Glomerular visceral epithelial cell (primary cell): Measurements from ENCODE around the gene NEK10.
"Not testable (repeated sequence)": the region's sequence is repeated elsewhere in the genome, so short reads cannot be mapped to it uniquely, and the experiment has no call there.

Experiments
- DNase-seq: peaks from one replicate; pipeline ENCODE4 v3.0.0-alpha.2; 2016; ENCODE audit errors: extremely low spot score

Gene NEK10

DNA sequence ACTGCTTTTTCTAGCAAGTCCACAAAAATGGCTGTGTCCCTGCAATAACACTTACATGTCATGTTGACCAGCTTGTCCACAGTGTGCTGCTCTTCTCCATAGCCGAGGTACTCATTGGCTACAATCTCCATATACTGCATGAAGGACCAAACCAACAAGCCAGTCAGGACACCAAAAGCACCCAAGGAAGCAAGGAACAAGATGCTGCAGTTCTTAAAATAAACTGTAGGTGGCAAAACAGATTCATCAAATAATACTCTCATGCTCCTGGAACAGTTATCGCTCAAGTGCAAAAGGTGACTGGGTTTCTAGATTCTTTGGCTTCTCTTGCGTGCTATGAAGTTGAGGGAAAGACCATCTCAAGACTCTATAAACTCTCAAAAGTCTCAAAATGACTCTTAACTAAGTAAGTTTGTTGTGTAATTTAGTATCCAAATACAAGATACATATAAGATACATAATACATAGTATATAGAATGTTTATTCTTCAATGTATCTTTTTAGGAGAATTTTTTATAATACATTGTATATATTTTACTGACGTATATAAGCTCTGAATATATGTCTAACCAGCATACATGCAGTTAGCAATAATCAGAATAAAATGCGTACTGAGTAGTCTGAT is 57.0 kb downstream of the NEK10 start:
- DNase-seq = peak; percentile 56

DNA sequence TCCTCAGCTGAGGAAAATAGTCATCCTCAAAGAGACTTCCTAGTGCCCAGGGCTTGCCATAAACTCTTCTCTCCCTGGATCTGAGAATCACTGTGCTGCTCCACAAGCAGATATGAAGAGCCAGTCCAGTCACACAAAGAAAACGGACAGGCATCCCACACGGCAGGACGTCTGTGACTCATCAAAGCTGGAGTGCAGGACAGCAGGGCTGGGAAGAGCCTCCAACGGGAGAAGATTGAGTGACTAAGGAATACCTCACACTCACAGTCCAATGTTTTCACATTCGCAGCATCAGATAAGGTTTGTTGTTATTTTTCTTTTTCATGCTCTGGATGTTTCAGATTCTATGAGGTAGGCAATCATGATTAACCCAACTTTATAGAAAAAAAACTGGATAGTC is 57.8 kb downstream of the NEK10 start:
- DNase-seq = peak; percentile 77

DNA sequence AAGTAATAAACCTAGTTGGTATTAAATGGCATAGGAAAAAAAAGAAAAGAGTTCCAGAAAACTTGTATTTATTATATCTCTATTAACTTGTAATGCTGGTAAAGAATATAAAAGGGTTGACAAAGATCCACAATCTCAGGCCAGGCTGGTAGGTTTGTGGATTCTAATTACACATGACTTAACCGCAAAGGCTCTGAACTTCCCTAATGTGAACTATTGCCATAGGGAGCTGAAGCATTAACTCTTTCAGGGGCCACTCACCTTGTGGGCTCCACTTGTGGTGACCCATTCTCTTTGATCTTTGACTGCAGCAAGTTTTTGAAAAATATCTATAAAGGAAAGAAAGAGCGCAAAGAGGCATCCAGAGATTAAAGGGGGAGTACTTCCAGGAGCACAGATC is 58.5 kb downstream of the NEK10 start:
- no peak for DNase-seq

DNA sequence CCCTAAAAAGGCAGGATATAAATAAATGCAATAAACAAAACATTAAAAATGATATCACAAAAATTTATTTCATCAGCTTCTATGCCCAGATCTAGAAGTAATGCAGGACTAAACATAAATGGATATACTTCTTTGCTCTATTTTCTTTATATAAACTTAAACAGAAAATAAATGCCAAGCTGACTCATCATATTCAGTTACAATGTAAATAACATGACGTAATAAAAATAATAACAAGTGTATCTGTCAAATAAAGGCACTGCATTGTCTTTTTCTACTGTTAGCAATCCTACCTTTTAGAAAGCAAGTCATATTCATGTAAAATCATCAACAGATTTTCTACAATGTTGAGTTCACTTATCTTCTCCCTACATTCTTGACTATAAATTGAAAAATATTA is 61.6 kb downstream of the NEK10 start:
- DNase-seq = no peak

DNA sequence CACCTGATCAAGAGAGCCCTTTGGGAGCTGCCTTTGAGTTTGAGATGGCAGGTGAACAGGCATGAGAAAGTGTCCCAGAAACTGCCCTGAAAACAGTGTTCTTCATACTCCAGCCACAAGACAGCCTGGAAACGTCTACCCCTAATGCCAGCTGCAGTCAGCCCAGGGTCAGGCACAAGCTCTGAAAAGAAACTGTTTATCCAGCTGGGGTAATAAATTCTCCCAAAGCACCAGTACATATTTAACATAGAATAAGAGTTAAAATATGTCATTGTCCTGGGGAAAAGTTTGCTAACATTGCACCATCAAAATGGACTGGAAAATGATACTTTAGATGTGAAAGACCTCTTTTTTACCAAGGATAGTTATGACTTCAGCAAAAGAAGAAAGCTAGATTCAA is 66.3 kb downstream of the NEK10 start:
- no peak for DNase-seq

DNA sequence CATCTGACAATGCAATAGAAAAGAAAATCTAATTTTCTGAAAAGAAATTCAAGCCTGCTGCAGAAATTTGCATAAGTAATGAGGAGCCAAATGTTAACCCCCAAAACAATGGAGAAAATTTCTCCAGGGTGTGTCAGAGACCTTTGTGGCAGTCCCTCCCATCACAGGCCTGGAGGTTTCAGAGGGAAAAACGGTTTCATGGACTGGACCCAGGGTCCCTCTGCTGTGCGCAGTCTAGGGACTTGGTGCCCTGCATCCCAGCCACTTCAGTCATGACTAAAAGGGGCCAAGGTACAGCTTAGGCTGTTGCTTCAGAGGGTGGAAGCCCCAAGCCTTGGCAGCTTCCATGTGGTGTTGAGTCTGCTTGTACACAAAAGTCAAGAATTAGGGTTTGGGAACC is 70.2 kb downstream of the NEK10 start:
- DNase-seq = not testable (repeated sequence)

DNA sequence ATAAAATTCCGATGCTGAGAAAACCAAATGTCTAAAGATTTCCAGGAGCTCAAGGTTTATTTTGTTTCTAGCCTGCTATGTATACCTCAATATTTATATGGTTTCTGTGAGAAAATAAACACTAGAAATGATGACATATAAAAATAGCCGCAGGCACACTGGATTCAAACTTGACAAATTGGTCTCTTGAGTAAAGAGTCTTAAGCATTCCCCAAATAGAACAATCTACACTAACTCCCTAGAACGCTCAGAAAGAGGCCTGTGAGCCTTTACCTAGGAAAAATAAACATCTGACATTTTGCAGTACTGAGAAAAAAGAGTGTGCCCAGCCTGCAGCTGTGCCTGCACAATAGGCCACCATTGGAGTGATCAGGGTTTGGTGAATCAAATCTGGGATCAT is 75.2 kb downstream of the NEK10 start:
- no peak for DNase-seq

DNA sequence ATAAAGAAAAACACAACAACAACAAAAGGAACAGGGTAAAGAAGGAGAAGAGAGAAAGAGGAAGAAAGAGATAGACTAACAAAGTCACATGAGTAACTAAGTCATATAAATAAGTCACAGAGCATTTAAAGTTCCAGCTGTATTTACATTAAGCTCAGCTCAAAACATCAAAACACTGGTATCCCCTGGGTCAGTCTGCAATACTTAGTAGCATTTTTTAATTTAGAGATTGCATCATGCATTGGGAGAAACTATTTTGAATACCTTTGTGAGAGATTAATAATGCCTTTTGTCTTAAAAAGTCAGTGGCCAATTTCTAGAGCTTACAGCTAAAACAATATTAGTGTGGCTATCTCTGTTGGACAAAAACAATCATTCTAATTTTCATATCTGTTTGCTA is 78.4 kb downstream of the NEK10 start:
- no peak for DNase-seq

DNA sequence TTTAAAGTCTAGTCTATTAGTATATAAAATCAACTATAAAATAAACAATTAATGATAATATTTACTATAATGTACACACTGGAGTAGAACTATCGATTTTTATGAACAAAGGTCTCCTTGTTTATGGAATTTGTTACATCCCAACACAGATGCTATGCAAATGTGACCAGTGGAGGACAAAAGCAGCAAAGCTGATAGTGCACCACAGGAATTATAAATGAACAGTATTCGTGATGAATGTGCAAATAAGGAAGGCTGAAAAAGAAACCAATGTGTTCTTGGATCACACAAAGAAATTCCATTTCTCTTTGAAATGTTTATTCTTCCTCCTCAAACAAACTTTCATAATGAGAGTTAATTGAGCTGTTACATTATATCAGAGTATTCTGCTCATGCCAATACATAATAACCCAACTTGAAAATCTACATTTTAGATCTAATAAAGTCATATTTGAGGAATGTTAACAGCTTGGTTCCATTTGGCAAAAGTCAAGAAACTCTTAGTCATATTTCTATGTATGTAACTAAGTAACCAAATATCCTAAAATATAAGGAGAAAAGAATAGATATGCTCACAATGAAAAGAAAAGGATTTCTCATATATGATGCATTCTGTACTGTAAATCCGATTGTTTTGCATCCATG is 79.3 kb downstream of the NEK10 start:
- no peak for DNase-seq

DNA sequence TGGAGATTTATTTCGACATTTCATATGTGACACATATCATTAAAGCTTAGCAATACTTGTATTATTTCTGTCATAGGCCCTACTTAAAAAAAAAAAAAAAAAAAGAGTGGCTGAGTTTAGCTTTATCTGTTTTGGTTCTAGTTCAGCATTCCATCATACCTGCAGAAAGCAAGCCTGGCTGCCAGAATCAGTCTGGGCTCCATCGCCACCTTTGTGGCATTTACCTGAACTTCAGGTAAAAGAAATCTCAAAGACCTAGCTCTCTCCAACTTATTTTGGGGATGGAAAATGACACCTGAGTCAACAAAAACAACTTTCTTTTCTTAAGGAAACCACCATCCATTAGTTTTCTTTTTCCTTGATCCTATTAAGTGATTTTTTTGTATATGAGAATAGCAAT is 82.1 kb downstream of the NEK10 start:
- no peak for DNase-seq

DNA sequence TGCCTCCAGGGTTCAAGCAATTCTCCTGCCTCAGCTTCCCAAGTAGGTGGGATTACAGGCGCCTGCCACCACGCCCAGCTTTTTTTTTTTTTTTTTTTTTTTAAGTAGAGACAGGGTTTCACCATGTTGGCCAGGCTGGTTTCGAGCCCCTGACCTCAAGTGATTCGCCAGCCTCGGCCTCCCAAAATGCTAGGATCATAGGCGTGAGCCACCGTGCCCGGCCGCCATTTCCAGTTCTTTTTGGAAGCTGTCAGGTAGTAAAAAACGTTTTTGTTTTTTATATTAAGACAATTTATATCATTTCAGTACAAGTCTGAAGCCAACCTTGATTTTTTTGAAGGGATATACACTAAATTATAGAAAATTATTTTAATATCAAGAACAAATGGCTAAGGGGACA is 82.7 kb downstream of the NEK10 start:
- DNase-seq = not testable (repeated sequence)

DNA sequence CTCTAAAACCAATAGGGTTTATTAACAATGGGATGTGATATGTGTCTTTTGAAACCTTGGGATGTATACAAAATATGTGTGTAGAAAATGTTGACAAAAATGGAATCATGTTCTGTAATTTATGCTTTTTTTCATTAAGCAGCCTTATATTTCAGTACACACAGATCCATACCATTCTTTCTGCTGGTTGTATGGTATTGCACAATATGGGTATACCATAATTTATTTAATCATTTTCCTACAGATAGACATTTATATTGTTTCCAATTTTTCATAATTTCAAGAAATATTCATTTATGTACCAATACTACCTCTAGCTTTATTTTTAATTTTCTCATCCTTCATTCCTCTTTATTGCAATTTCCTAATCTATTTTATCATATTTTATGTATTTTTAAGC is 83.5 kb downstream of the NEK10 start:
- no peak for DNase-seq

DNA sequence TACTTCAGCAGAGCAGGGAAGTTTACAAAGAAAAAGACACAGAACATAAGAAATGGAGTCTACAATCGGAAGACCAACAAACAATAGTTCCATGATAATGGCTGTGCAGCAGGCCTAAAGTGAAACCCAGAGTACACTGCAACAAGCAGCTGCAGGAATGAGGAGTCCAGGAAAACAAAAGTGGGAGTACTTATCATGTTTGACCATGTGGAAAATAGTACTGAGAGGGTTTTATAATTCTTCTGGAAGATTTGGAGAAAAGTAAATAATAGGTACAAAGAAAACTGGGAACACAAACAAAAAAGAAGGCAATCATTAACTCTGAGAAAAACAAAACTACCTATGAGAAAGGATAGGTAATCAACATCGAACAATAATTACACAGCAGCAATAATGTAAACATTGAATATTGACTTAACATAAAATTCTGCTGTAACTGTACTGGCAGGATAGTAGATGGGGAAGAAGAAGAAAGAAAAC is 87.5 kb downstream of the NEK10 start:
- DNase-seq = no peak

DNA sequence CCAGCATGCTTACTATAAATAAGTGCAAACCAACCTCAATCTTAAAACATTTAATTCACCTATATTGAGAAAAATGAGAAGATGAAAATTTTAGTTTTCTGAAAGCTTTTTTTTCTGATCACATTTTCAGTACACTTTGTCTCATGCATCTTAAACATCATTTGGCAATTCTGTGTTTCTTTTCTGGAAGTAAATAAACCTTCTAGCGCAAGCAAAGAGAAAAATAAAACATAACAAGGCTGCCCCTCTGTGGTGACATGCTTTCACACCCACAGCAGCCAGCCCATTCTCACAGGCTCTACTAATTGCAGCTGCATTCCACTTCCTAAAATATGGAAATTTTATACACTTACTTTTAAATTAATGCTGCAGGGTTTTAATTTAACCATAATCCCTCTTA is 90.1 kb downstream of the NEK10 start:
- no peak for DNase-seq

DNA sequence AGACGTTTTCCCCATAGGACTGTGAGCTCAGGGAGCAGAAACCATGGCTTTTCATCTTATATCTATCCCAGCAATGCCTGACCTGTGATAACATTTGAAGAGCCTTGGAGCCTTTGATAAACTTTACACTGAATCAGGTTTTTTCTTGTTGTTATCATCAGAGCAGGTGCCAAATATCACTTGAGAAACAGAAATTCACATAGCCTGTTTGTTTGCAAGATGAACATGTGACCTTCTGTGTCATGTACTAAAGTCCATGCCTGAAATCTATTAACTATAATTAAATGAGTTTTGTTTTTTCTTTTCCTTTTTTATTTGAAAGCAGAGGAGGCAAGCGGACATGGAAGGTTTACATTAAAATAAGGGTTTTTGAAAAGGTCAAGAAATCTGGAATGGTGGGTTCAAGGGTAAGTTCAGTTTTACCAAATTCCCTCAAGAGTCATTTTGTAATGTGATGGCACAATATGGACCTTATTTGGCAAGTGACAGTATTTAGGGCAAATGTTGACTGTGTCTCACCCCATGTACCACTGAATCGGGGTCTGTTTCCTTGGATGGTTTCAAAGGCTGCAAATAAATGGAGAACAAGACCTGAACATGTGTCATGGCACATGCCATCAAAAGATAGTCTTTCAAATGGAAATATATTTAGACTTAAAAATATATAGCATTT is 90.7 kb downstream of the NEK10 start:
- DNase-seq = no peak

DNA sequence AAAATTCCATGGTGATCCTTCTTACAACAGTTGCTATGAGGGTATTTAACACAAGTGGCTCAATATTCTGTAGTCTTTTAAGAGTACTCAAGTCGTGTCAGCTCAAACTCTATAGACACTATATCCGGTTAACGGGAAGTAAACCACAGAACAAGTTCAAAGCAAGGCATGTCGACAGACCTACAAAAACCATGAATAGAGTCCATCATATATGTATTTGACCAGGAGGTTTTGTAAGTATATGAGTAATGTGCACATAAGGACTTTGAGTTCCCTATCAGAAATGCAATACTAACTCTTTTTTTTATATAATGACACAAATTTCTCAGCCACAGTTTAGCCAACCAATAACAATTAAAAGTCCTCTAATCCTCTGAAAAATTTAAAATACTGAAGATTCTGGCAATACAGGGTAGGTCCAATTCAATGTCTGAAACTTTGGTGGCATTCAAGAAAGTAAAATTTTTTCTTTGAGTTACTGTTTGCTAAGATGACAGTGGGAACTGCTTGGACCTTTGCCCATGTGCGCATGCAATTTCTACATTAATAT is 93.7 kb downstream of the NEK10 start:
- no peak for DNase-seq

DNA sequence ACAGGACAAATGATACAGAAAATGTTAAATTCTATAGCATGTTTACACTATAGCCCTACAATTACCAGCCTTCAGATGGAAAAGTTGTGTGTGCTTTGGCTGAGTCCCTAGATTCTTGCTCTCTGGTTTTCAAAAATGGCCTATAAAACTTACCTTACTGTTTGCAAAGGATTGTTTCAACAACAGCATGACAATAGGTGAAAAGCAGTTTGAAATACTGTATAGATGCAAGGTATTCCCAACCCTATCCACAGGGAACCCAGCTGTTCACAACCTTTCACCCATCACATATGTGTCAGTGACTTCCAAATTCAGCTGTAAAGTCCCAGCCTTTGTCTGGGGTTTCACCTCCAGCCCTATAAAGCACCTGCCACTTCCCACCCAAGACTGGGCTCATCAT is 97.3 kb downstream of the NEK10 start:
- no peak for DNase-seq

DNA sequence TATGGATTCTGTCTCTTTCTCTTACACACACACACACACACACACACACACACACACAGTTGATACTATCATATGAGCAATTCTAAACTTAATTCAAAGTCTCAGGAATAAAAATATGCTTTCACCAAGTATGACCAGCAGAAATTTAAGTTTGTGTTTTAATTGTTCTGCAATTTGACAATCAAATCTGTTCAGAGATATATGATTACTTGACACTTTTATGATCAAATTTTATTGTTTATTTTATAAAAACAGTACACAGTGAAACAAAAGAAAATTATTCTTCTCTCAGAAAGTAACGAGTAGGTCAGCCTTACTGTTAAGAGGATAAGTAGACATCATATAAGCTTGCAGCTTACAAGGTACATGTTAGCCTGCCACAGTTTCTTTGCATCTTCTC is 114.3 kb downstream of the NEK10 start:
- DNase-seq = no peak

DNA sequence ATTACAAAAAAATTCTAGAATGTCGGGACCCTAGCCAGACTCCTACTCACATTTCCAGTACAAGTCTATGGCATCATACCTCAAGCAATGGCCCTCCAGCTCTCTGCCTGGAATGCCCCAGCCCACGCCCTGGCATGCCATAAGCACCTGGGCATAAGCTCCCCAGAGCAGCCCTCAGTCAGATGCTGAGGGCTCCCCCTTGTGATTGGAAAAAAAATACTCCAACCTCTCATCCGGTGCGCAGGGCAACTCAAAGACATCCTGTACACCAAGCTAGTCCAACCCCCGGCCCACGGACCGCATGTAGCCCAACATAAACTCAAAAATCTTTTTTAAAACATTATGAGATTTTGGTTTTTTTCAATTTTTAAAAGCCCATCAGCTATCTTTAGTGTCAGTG is 115.4 kb downstream of the NEK10 start:
- peak; percentile 68 for DNase-seq

DNA sequence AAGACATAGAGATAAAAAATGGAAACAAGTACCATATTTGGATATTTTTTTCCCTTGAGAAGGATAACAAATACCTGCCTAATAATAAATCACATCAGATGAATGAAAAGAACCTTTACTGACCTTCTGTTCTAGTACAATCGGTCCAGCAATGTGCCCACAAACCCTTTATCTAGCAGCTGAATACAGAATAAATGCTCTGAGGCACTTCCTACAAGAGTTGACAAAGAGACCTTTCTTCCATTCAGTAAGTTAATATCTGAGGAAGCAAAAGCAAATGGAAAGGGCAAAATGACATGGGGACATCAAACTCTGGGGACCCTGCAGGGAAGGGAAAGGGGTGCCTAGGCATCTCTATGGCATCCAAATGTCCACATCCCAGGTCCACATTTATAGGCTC is 115.8 kb downstream of the NEK10 start:
- DNase-seq = no peak

DNA sequence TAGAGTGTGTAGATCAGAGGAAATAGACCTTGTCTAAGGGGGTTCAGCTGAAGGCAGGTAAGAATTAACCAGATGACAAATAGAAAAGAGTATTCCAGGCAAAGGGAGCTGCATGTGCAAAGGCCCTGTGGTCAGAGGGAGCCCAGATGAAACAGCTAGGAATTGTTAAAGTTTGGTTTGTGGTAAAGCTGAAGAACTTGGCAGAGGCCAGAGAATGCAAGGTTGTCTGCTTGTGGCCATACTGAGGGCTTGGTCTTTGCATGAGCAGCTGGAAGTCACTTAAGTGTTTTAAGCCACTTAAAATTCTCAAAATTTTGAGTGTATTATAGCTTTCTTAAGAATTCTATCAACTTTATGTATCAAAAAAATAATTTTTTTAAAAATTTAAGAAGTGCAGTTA is 116.5 kb downstream of the NEK10 start:
- DNase-seq = no peak

DNA sequence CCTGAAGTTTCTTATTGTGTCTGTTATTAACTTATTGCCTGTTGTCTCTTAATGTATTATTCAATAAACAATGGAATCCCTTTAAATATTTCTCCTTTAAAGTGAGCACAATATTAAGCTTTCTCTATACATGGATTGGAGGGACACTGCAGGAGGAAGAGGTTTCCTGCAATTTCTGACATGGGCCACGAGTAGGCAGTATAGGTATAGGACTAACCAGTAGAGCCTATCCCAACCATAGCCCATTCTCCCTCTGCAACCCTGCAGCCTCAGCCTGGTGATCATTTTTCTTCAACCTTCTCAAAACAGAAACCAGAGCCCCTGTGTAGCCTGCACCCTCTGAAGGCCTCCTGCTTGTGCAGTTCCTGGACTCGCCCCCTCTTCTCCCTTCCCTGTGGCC is 124.8 kb downstream of the NEK10 start:
- DNase-seq = no peak

DNA sequence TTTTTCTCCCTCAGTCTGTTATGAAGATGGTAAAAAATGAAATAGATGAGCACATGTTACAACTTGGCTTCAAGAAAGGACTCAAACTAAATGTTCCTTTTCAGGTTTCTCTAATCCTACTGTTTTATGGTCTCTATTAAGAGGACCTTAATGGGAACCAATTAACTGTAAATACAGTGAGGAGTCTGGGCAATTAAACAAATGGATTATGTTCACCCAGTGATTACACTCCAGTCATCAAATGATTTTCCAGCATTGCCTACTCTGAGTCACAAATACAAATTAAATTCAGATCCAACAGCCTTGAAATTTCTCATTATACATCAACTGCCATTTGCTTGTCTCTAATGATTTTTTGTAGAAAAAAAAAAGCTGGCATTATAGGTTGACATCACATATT is 129.2 kb downstream of the NEK10 start:
- no peak for DNase-seq
